Measurements from ENCODE around the gene CPSF2.
"Not testable (repeated sequence)": the region's sequence is repeated elsewhere in the genome, so short reads cannot be mapped to it uniquely, and the experiment has no call there.

CPSF2 gene

DNA sequence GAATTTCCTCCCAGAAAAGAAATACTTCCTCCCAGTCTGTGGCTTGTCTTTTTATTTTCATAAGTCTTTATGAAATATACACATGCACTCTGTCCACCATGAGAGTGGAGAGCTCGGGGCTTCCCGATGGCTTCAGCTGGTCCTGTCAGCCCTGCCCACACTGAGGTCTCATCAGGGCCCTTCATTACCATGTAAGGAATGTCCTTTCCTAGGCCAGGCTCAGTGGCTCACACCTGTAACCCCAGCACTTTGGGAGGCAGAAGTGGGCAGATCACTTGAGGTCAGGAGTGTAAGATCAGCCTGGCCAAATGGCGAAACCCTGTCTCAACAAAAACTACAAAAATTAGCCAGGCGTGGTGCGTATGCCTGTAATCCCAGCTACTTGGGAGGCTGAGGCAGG lies 77.0 kb downstream of the CPSF2 start:
- H3K9me3 Mint-ChIP-seq, result no peaks in the 10 kb centered on the region
- no peaks in the 10 kb centered on the region for H3K4me1 Mint-ChIP-seq
- H3K27me3 Mint-ChIP-seq, result peaks cover 9% of the 10 kb centered on the region
- H3K27ac Mint-ChIP-seq, result no peak overlapping the region
- DNase-seq, result no peak
- no peak overlapping the region for H3K4me3 Mint-ChIP-seq
- no peak for ATAC-seq

- ATAC-seq (no peak), DNase-seq (no peak)
- Mint-ChIP-seq H3K4me1 (no peaks in the 10 kb centered on the region), H3K4me3 (no peak overlapping the region), H3K9me3 (no peaks in the 10 kb centered on the region), H3K27ac (no peak overlapping the region), H3K27me3 (peaks cover 9% of the 10 kb centered on the region)
Measured at GRCh38 chr14:92199763-92200162, 78.0 kb downstream of the CPSF2 start.

GRCh38 chr14:92203116-92203515 lies 81.3 kb downstream of the CPSF2 start:
- peaks cover 9% of the 10 kb centered on the region for H3K27me3 Mint-ChIP-seq
- no peaks in the 10 kb centered on the region for H3K4me1 Mint-ChIP-seq
- H3K9me3 Mint-ChIP-seq, result no peaks in the 10 kb centered on the region
- H3K27ac Mint-ChIP-seq, result no peak overlapping the region
- H3K4me3 Mint-ChIP-seq, result no peak overlapping the region
- DNase-seq (no peak), ATAC-seq (no peak)

GRCh38 chr14:92204792-92205191 lies 83.0 kb downstream of the CPSF2 start:
- DNase-seq (no peak), ATAC-seq (no peak)
- Mint-ChIP-seq H3K4me1 (no peaks in the 10 kb centered on the region), H3K9me3 (no peaks in the 10 kb centered on the region), H3K27me3 (peaks cover 9% of the 10 kb centered on the region), H3K4me3 (no peak overlapping the region), H3K27ac (no peak overlapping the region)

- H3K4me1 Mint-ChIP-seq, result no peaks in the 10 kb centered on the region
- H3K4me3 Mint-ChIP-seq, result no peak overlapping the region
- ATAC-seq (no peak), DNase-seq (no peak)
- peaks cover 7 to 19% of the 10 kb centered on the region in 2 donors for H3K9me3 Mint-ChIP-seq
- peaks cover 2% of the 10 kb centered on the region for H3K27me3 Mint-ChIP-seq
- H3K27ac Mint-ChIP-seq, result no peak overlapping the region
Measured at GRCh38 chr14:92207012-92207927, 85.5 kb downstream of the CPSF2 start.

GRCh38 chr14:92207928-92208265 lies 86.1 kb downstream of the CPSF2 start:
- Mint-ChIP-seq H3K4me1 (no peaks in the 10 kb centered on the region), H3K4me3 (no peak overlapping the region), H3K27me3 (no peaks in the 10 kb centered on the region), H3K27ac (no peak overlapping the region), H3K9me3 (peaks cover 11 to 25% of the 10 kb centered on the region in 2 donors)
- DNase-seq, result no peak
- ATAC-seq, result no peak

DNA sequence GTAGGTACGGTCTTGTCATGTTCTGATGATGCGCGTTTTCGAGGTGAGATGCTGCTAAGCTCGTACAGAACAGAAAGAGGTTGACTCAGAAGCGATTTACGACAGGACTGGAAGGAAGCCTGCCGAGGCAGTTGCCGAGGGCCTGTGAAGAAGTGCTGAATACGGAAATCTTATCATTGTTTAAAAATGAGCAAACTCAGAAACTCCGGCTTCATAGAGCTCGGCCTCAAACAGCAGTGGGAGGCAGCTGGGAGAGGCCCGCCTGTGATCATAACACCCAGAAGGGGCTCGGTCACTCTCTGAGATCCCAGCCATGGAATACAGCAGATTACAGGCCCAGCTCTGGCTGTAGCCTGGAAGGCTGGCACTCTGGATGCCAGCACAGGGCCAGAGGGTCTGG lies 87.4 kb downstream of the CPSF2 start:
- Mint-ChIP-seq H3K27ac (no peak overlapping the region), H3K4me1 (no peaks in the 10 kb centered on the region), H3K9me3 (peaks cover 18 to 38% of the 10 kb centered on the region in 2 donors), H3K27me3 (no peaks in the 10 kb centered on the region), H3K4me3 (no peak overlapping the region)
- no peak for DNase-seq
- ATAC-seq, result no peak

- H3K27ac Mint-ChIP-seq, DNase-seq, H3K27me3 Mint-ChIP-seq, H3K4me1 Mint-ChIP-seq, H3K4me3 Mint-ChIP-seq, ATAC-seq: not testable (repeated sequence)
- H3K9me3 Mint-ChIP-seq, result peaks cover 22 to 43% of the 10 kb centered on the region in 2 donors
Measured at GRCh38 chr14:92213125-92213524, 91.4 kb downstream of the CPSF2 start.

DNA sequence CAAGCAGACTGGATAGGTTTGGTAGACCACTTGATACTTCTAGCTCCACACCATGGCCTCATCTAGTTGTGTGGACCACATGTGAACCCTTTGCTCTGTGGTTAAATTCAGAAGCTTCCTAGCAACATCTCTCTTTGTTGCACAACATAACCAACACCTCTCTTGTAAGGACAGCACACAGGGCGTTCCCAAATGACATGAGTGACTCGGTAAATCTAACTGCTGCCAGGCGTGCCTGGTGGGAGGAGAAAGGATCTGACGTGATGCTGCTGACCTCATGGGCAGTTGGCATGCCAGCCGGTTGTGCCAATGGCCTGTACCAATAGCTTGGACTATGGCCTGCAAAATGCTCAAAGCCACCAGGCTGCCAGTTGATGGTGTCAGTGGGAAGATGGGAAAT lies 93.8 kb downstream of the CPSF2 start:
- no peak for ATAC-seq
- H3K4me3 Mint-ChIP-seq, result no peak overlapping the region
- DNase-seq, result no peak
- peaks cover 22 to 41% of the 10 kb centered on the region in 2 donors for H3K9me3 Mint-ChIP-seq
- no peaks in the 10 kb centered on the region for H3K27me3 Mint-ChIP-seq
- no peaks in the 10 kb centered on the region for H3K4me1 Mint-ChIP-seq
- H3K27ac Mint-ChIP-seq, result no peak overlapping the region

GRCh38 chr14:92217936-92218335 lies 96.2 kb downstream of the CPSF2 start:
- H3K27ac Mint-ChIP-seq, result no peak overlapping the region
- no peaks in the 10 kb centered on the region for H3K4me1 Mint-ChIP-seq
- H3K9me3 Mint-ChIP-seq, result peaks cover 11 to 18% of the 10 kb centered on the region in 2 donors
- ATAC-seq, result no peak
- H3K4me3 Mint-ChIP-seq, result no peak overlapping the region
- H3K27me3 Mint-ChIP-seq, result no peaks in the 10 kb centered on the region
- DNase-seq, result no peak

Measured in stimulated activated naive CD8-positive, alpha-beta T cell treated with anti-CD3 and anti-CD28 coated beads, Interleukin-15, amount 100 ng/mL, for 72 hours (primary cell).